NCI-H69 (cell line): ENCODE data around the gene C3orf38.
"Not testable (repeated sequence)": the region's sequence is repeated elsewhere in the genome, so short reads cannot be mapped to it uniquely, and the experiment has no call there.

Experiments
- DNase-seq: peaks from one replicate; lab custom pipeline; 2025; lab: John Stamatoyannopoulos, UW

C3orf38 gene

GRCh38 chr3:88152841-88153240 lies 3.1 kb downstream of the C3orf38 start:
- no peak for DNase-seq

GRCh38 chr3:88166419-88166971 lies 16.7 kb downstream of the C3orf38 start:
- DNase-seq, result no peak

- no peak for DNase-seq
These were observed 17.4 kb downstream of the C3orf38 start for GRCh38 chr3:88167173-88167572.

- no peak for DNase-seq
These were observed 17.9 kb downstream of the C3orf38 start for GRCh38 chr3:88167704-88168103.

- no peak for DNase-seq
These were observed 18.4 kb downstream of the C3orf38 start for GRCh38 chr3:88168171-88168570.

- peak; percentile 13 for DNase-seq
These were observed 30.7 kb downstream of the C3orf38 start for GRCh38 chr3:88180398-88180999.

- DNase-seq, result not testable (repeated sequence)
These were observed 32.6 kb downstream of the C3orf38 start for GRCh38 chr3:88182165-88182918.

GRCh38 chr3:88188436-88188835 lies 38.7 kb downstream of the C3orf38 start:
- DNase-seq, result no peak

GRCh38 chr3:88189361-88189810 lies 39.6 kb downstream of the C3orf38 start:
- DNase-seq, result no peak

- DNase-seq, result no peak
These were observed 42.2 kb downstream of the C3orf38 start for GRCh38 chr3:88191872-88192409.

GRCh38 chr3:88192631-88193030 lies 42.9 kb downstream of the C3orf38 start:
- DNase-seq, result no peak

GRCh38 chr3:88195951-88196434 lies 46.2 kb downstream of the C3orf38 start:
- DNase-seq, result no peak

GRCh38 chr3:88198121-88198520 lies 48.4 kb downstream of the C3orf38 start:
- no peak for DNase-seq

GRCh38 chr3:88203642-88204055 lies 53.9 kb downstream of the C3orf38 start:
- peak; percentile 44 for DNase-seq
